Glomerular visceral epithelial cell (primary cell): ENCODE results near the gene ATP1B3.
"Not testable (repeated sequence)": the region's sequence is repeated elsewhere in the genome, so short reads cannot be mapped to it uniquely, and the experiment has no call there.

Experiments
- DNase-seq: peaks from one replicate; pipeline ENCODE4 v3.0.0-alpha.2; 2016; ENCODE audit errors: extremely low spot score

Gene ATP1B3

GRCh38 chr3:141876381-141876890 lies at the start of gene ATP1B3:
Gene ATP1B3, plus strand, starts transcription at chr3:141876643. Its CDS starts 159 bp downstream, at chr3:141876802.
- peak; percentile 87 for DNase-seq

GRCh38 chr3:141828487-141828886 lies 48.0 kb upstream of the ATP1B3 start:
- no peak for DNase-seq

- no peak for DNase-seq
These were observed 47.6 kb upstream of the ATP1B3 start for GRCh38 chr3:141828890-141829289.

- no peak for DNase-seq
These were observed 45.9 kb upstream of the ATP1B3 start for GRCh38 chr3:141830508-141830907.

- DNase-seq = no peak
These were observed 42.2 kb upstream of the ATP1B3 start for GRCh38 chr3:141834292-141834691.

- no peak for DNase-seq
These were observed 40.8 kb upstream of the ATP1B3 start for GRCh38 chr3:141835557-141836229.

- DNase-seq = no peak
These were observed 37.1 kb upstream of the ATP1B3 start for GRCh38 chr3:141839389-141839788.

- DNase-seq = no peak
These were observed 35.5 kb upstream of the ATP1B3 start for GRCh38 chr3:141840737-141841544.

GRCh38 chr3:141844108-141844507 lies 32.3 kb upstream of the ATP1B3 start:
- no peak for DNase-seq

- no peak for DNase-seq
These were observed 31.6 kb upstream of the ATP1B3 start for GRCh38 chr3:141844812-141845211.

- DNase-seq = no peak
These were observed 30.9 kb upstream of the ATP1B3 start for GRCh38 chr3:141845407-141846049.

GRCh38 chr3:141846050-141846433 lies 30.4 kb upstream of the ATP1B3 start:
- DNase-seq = no peak

- DNase-seq = not testable (repeated sequence)
These were observed 28.2 kb upstream of the ATP1B3 start for GRCh38 chr3:141848159-141848748.

GRCh38 chr3:141849056-141849815 lies 27.2 kb upstream of the ATP1B3 start:
- no peak for DNase-seq

- no peak for DNase-seq
These were observed 25.0 kb upstream of the ATP1B3 start for GRCh38 chr3:141851411-141851810.

GRCh38 chr3:141853081-141853601 lies 23.3 kb upstream of the ATP1B3 start:
- DNase-seq = no peak

- DNase-seq = no peak
These were observed 22.7 kb upstream of the ATP1B3 start for GRCh38 chr3:141853629-141854168.

GRCh38 chr3:141854599-141854998 lies 21.8 kb upstream of the ATP1B3 start:
- DNase-seq = no peak

GRCh38 chr3:141858312-141858711 lies 18.1 kb upstream of the ATP1B3 start:
- DNase-seq = no peak

GRCh38 chr3:141859651-141860050 lies 16.8 kb upstream of the ATP1B3 start:
- DNase-seq = no peak
